ENCODE data around the gene SDF2.
"Not testable (repeated sequence)": the region's sequence is repeated elsewhere in the genome, so short reads cannot be mapped to it uniquely, and the experiment has no call there.

Gene SDF2

GRCh38 chr17:28612936-28613872 lies 48.5 kb downstream of the SDF2 start:
- no peak overlapping the region for H2BK5ac ChIP-seq (ENCODE audit: low read length)
- H3K56ac ChIP-seq (ENCODE audit: low read length) = no peak overlapping the region
- DNase-seq = peak; percentile 67
- H3K79me2 ChIP-seq (ENCODE audit: control insufficient read depth, insufficient read depth, low read length) = no peaks in the 10 kb centered on the region
- H3K4me1 ChIP-seq (ENCODE audit: control insufficient read depth, low read depth, low read length) = no peaks in the 10 kb centered on the region
- H3K27me3 ChIP-seq (ENCODE audit: insufficient read depth, low read length, poor library complexity) = no peaks in the 10 kb centered on the region
- no CpG with 5 or more reads among the region's 6 CpGs for WGBS (ENCODE audit: extremely low coverage, insufficient coverage, low lambda C conversion rate)
- no peak overlapping the region for H4K8ac ChIP-seq (ENCODE audit: low read depth, low read length)
- no peak overlapping the region for H3K4me3 ChIP-seq (ENCODE audit: low read length)
- no peak overlapping the region for H4K5ac ChIP-seq (ENCODE audit: low read length)
- no peak overlapping the region for H3K23ac ChIP-seq (ENCODE audit: low read length)
- no peak overlapping the region for H3K4ac ChIP-seq (ENCODE audit: low read depth, low read length)
- no peaks in the 10 kb centered on the region for H3K79me1 ChIP-seq (ENCODE audit: low read length)
- no peak overlapping the region for H2BK15ac ChIP-seq (replicated peaks; ENCODE audit: low read depth)
- peaks cover 23% of the 10 kb centered on the region for H3K36me3 ChIP-seq (ENCODE audit: control insufficient read depth, insufficient read depth, low read length)
- no peak overlapping the region for H3K27ac ChIP-seq (ENCODE audit: low read depth, low read length)
- H2AK5ac ChIP-seq (ENCODE audit: low read length) = no peak overlapping the region
- no peak overlapping the region for H3K9ac ChIP-seq (ENCODE audit: low read length)
- H3K18ac ChIP-seq (ENCODE audit: low read length) = no peak overlapping the region
- H2BK120ac ChIP-seq (ENCODE audit: low read depth, low read length) = no peak overlapping the region
- H3K4me2 ChIP-seq (ENCODE audit: low read length) = no peak overlapping the region

GRCh38 chr17:28612531-28612930 lies 49.2 kb downstream of the SDF2 start:
- no peak overlapping the region for H3K9ac ChIP-seq (ENCODE audit: low read length)
- H3K4me2 ChIP-seq (ENCODE audit: low read length) = no peak overlapping the region
- no peak overlapping the region for H3K4me3 ChIP-seq (ENCODE audit: low read length)
- no peaks in the 10 kb centered on the region for H3K4me1 ChIP-seq (ENCODE audit: control insufficient read depth, low read depth, low read length)
- no peak for DNase-seq
- H3K4ac ChIP-seq (ENCODE audit: low read depth, low read length) = no peak overlapping the region
- H4K8ac ChIP-seq (ENCODE audit: low read depth, low read length) = no peak overlapping the region
- no CpG with 5 or more reads among the region's 2 CpGs for WGBS (ENCODE audit: extremely low coverage, insufficient coverage, low lambda C conversion rate)
- peaks cover 23% of the 10 kb centered on the region for H3K36me3 ChIP-seq (ENCODE audit: control insufficient read depth, insufficient read depth, low read length)
- H3K56ac ChIP-seq (ENCODE audit: low read length) = no peak overlapping the region
- H2BK120ac ChIP-seq (ENCODE audit: low read depth, low read length) = no peak overlapping the region
- H2AK5ac ChIP-seq (ENCODE audit: low read length) = no peak overlapping the region
- no peak overlapping the region for H2BK15ac ChIP-seq (replicated peaks; ENCODE audit: low read depth)
- H3K27me3 ChIP-seq (ENCODE audit: insufficient read depth, low read length, poor library complexity) = no peaks in the 10 kb centered on the region
- no peak overlapping the region for H4K5ac ChIP-seq (ENCODE audit: low read length)
- no peak overlapping the region for H3K18ac ChIP-seq (ENCODE audit: low read length)
- H3K27ac ChIP-seq (ENCODE audit: low read depth, low read length) = no peak overlapping the region
- no peak overlapping the region for H3K23ac ChIP-seq (ENCODE audit: low read length)
- no peaks in the 10 kb centered on the region for H3K79me2 ChIP-seq (ENCODE audit: control insufficient read depth, insufficient read depth, low read length)
- H3K79me1 ChIP-seq (ENCODE audit: low read length) = no peaks in the 10 kb centered on the region
- no peak overlapping the region for H2BK5ac ChIP-seq (ENCODE audit: low read length)

- H3K4me3 ChIP-seq (ENCODE audit: low read length) = no peak overlapping the region
- no peak for DNase-seq
- no CpG with 5 or more reads among the region's 8 CpGs for WGBS (ENCODE audit: extremely low coverage, insufficient coverage, low lambda C conversion rate)
- no peak overlapping the region for H3K23ac ChIP-seq (ENCODE audit: low read length)
- H4K5ac ChIP-seq (ENCODE audit: low read length) = no peak overlapping the region
- H3K27me3 ChIP-seq (ENCODE audit: insufficient read depth, low read length, poor library complexity) = no peaks in the 10 kb centered on the region
- no peak overlapping the region for H2AK5ac ChIP-seq (ENCODE audit: low read length)
- no peak overlapping the region for H2BK120ac ChIP-seq (ENCODE audit: low read depth, low read length)
- peaks cover 13% of the 10 kb centered on the region for H3K36me3 ChIP-seq (ENCODE audit: control insufficient read depth, insufficient read depth, low read length)
- no peak overlapping the region for H2BK15ac ChIP-seq (replicated peaks; ENCODE audit: low read depth)
- no peak overlapping the region for H3K9ac ChIP-seq (ENCODE audit: low read length)
- H3K79me2 ChIP-seq (ENCODE audit: control insufficient read depth, insufficient read depth, low read length) = no peaks in the 10 kb centered on the region
- H3K56ac ChIP-seq (ENCODE audit: low read length) = no peak overlapping the region
- H3K27ac ChIP-seq (ENCODE audit: low read depth, low read length) = no peak overlapping the region
- no peak overlapping the region for H4K8ac ChIP-seq (ENCODE audit: low read depth, low read length)
- no peak overlapping the region for H3K18ac ChIP-seq (ENCODE audit: low read length)
- no peaks in the 10 kb centered on the region for H3K79me1 ChIP-seq (ENCODE audit: low read length)
- no peak overlapping the region for H3K4me2 ChIP-seq (ENCODE audit: low read length)
- no peak overlapping the region for H2BK5ac ChIP-seq (ENCODE audit: low read length)
- no peaks in the 10 kb centered on the region for H3K4me1 ChIP-seq (ENCODE audit: control insufficient read depth, low read depth, low read length)
- no peak overlapping the region for H3K4ac ChIP-seq (ENCODE audit: low read depth, low read length)
These were observed 51.3 kb downstream of the SDF2 start for GRCh38 chr17:28610376-28610775.

- H2AK5ac ChIP-seq (ENCODE audit: low read length); H2BK5ac ChIP-seq (ENCODE audit: low read length); H3K23ac ChIP-seq (ENCODE audit: low read length); H3K79me2 ChIP-seq (ENCODE audit: control insufficient read depth, insufficient read depth, low read length); H3K18ac ChIP-seq (ENCODE audit: low read length); H2BK120ac ChIP-seq (ENCODE audit: low read depth, low read length); H3K4ac ChIP-seq (ENCODE audit: low read depth, low read length); H3K4me1 ChIP-seq (ENCODE audit: control insufficient read depth, low read depth, low read length); H3K4me3 ChIP-seq (ENCODE audit: low read length); H3K4me2 ChIP-seq (ENCODE audit: low read length); H3K36me3 ChIP-seq (ENCODE audit: control insufficient read depth, insufficient read depth, low read length); H3K56ac ChIP-seq (ENCODE audit: low read length); H3K27me3 ChIP-seq (ENCODE audit: insufficient read depth, low read length, poor library complexity); H4K8ac ChIP-seq (ENCODE audit: low read depth, low read length); H3K27ac ChIP-seq (ENCODE audit: low read depth, low read length); H3K79me1 ChIP-seq (ENCODE audit: low read length); H2BK15ac ChIP-seq (replicated peaks; ENCODE audit: low read depth); DNase-seq; H3K9ac ChIP-seq (ENCODE audit: low read length); H4K5ac ChIP-seq (ENCODE audit: low read length): not testable (repeated sequence)
- WGBS (ENCODE audit: extremely low coverage, insufficient coverage, low lambda C conversion rate) = no CpG with 5 or more reads among the region's 31 CpGs
These were observed 57.7 kb downstream of the SDF2 start for GRCh38 chr17:28604031-28604430.

GRCh38 chr17:28599311-28600184 lies 62.2 kb downstream of the SDF2 start:
- H2AK5ac ChIP-seq (ENCODE audit: low read length) = no peak overlapping the region
- H3K27ac ChIP-seq (ENCODE audit: low read depth, low read length) = peak overlapping the region; percentile 31
- no peak overlapping the region for H2BK15ac ChIP-seq (replicated peaks; ENCODE audit: low read depth)
- no peaks in the 10 kb centered on the region for H3K27me3 ChIP-seq (ENCODE audit: insufficient read depth, low read length, poor library complexity)
- H2BK5ac ChIP-seq (ENCODE audit: low read length) = peak overlapping the region; percentile 76
- peaks cover 3% of the 10 kb centered on the region for H3K4me1 ChIP-seq (ENCODE audit: control insufficient read depth, low read depth, low read length)
- peak overlapping the region; percentile 99 for H3K4me2 ChIP-seq (ENCODE audit: low read length)
- H3K23ac ChIP-seq (ENCODE audit: low read length) = peak overlapping the region; percentile 96
- no peak for DNase-seq
- no peak overlapping the region for H4K5ac ChIP-seq (ENCODE audit: low read length)
- peak overlapping the region; percentile 70 for H3K4me3 ChIP-seq (ENCODE audit: low read length)
- no CpG with 5 or more reads among the region's 40 CpGs for WGBS (ENCODE audit: extremely low coverage, insufficient coverage, low lambda C conversion rate)
- peaks cover 6% of the 10 kb centered on the region for H3K79me2 ChIP-seq (ENCODE audit: control insufficient read depth, insufficient read depth, low read length)
- H4K8ac ChIP-seq (ENCODE audit: low read depth, low read length) = no peak overlapping the region
- H3K18ac ChIP-seq (ENCODE audit: low read length) = no peak overlapping the region
- H3K9ac ChIP-seq (ENCODE audit: low read length) = peak overlapping the region; percentile 96
- H3K4ac ChIP-seq (ENCODE audit: low read depth, low read length) = no peak overlapping the region
- H2BK120ac ChIP-seq (ENCODE audit: low read depth, low read length) = no peak overlapping the region
- H3K56ac ChIP-seq (ENCODE audit: low read length) = peak overlapping the region; percentile 99
- no peaks in the 10 kb centered on the region for H3K36me3 ChIP-seq (ENCODE audit: control insufficient read depth, insufficient read depth, low read length)
- H3K79me1 ChIP-seq (ENCODE audit: low read length) = no peaks in the 10 kb centered on the region

Data from mesendoderm (in vitro differentiated cells).